SKM-1 treated with dmso at 0.1 percent for 144 hours (cell line): ENCODE data around the gene CNST.

Experiments
- DNase-seq: peaks from one replicate; lab custom pipeline; 2025; ENCODE audit not compliant: unreplicated experiment; lab: John Stamatoyannopoulos, UW

Gene CNST

GRCh38 chr1:246566128-246566812, at the start of gene CNST, which contains the start of gene TFB2M:
Gene CNST (plus strand): TSS chr1:246566456. CDS start chr1:246591563, 25,107 bp downstream.
Gene TFB2M (minus strand): TSS chr1:246566261. CDS start chr1:246566138, 123 bp downstream.
- peak; percentile 100 for DNase-seq

GRCh38 chr1:246517391-246517790, 48.9 kb upstream of the CNST start:
- no peak for DNase-seq

GRCh38 chr1:246518456-246519205, 47.6 kb upstream of the CNST start:
- DNase-seq, result no peak

GRCh38 chr1:246519514-246519913, 46.7 kb upstream of the CNST start:
- DNase-seq, result no peak

- DNase-seq, result no peak
Measured at GRCh38 chr1:246526380-246526779, 39.9 kb upstream of the CNST start.

- no peak for DNase-seq
Measured at GRCh38 chr1:246526915-246527314, 39.3 kb upstream of the CNST start.

GRCh38 chr1:246527402-246528088, 38.7 kb upstream of the CNST start:
- peak; percentile 89 for DNase-seq

- DNase-seq, result no peak
Measured at GRCh38 chr1:246528933-246529731, 37.1 kb upstream of the CNST start.

GRCh38 chr1:246530482-246530881, 35.8 kb upstream of the CNST start:
- DNase-seq, result no peak

GRCh38 chr1:246532519-246532918, 33.7 kb upstream of the CNST start:
- peak; percentile 24 for DNase-seq

GRCh38 chr1:246533371-246533905, 32.8 kb upstream of the CNST start:
- no peak for DNase-seq

- no peak for DNase-seq
Measured at GRCh38 chr1:246534114-246534513, 32.1 kb upstream of the CNST start.

- DNase-seq, result no peak
Measured at GRCh38 chr1:246537441-246537840, 28.8 kb upstream of the CNST start.

GRCh38 chr1:246537887-246538286, 28.4 kb upstream of the CNST start:
- DNase-seq, result no peak

- no peak for DNase-seq
Measured at GRCh38 chr1:246540738-246541491, 25.3 kb upstream of the CNST start.

- DNase-seq, result no peak
Measured at GRCh38 chr1:246544001-246544400, 22.3 kb upstream of the CNST start.

- no peak for DNase-seq
Measured at GRCh38 chr1:246549665-246550064, 16.6 kb upstream of the CNST start.

- DNase-seq, result no peak
Measured at GRCh38 chr1:246550402-246550801, 15.9 kb upstream of the CNST start.

GRCh38 chr1:246552110-246552509, 14.1 kb upstream of the CNST start:
- no peak for DNase-seq

- no peak for DNase-seq
Measured at GRCh38 chr1:246554201-246554600, 12.1 kb upstream of the CNST start.
